GM12891 (cell line): Measurements from ENCODE around the gene RPS5.

Experiments used
- POLR2A ChIP-seq: IDR thresholded peaks from 2 replicates; pipeline ENCODE4 v1.6.1; 2011; ENCODE audit warnings: low read depth, low read length, control low read depth
- TAF1 ChIP-seq: IDR thresholded peaks from 2 replicates; pipeline ENCODE4 v1.6.1; 2011; ENCODE audit warnings: low read depth, low read length, control low read depth

DNA sequence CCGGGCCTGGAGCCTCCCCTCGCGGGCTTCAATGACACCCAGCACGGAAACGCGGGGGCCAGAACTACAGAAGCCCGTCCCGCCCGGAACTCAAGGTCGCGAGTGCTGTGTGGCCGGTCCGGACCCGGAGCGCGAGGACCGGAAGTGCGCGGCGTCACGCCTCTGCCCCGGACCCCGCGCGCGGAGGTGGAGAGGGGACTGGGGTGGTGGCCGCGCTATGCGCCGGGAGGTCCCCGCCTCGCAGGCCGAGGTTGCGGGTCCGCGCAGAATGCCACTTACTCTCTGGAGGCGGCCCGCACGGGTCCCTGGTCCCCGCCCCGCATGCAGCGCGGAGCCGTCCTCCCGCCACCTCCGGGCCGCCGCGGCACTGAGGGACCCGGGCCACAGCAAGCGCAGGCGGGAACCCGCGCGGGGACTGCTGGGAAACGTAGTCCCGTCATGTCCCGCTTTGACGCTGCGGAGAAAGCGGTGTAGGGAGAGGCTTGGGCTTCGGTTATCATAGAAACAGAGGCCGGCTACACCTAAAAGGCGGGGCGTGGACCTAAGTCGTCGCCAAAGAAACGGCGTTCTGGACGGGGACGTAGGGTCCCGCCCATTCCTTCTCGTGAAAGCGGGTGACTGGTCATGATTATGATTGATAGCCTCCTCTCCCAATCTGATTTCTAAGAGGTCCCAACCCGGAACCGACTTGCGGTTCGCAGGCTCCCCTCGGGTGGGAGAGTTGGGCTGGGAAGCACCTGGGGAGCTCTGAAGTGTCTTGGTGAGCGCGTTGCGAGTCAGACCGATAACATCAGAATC lies 6.2 kb upstream of the RPS5 start, which contains the start of gene ZNF837:
- TF ChIP-seq POLR2A (peak; percentile 69), TAF1 (peak; percentile 84)
